DOHH2 (cell line): Measurements from ENCODE around the gene ADGRG2.
"Not testable (repeated sequence)": the region's sequence is repeated elsewhere in the genome, so short reads cannot be mapped to it uniquely, and the experiment has no call there.

Experiments used
- H3F3A ChIP-seq: fragments of 200-600 bp; sonication (generic), shearing (Covaris generic); 2 replicates; pipeline ENCODE4 v1.6.0; 2016; ENCODE audit warnings: antibody characterized with exemption, mild to moderate bottlenecking; ENCODE audit not compliant: control insufficient read depth, insufficient read depth
- H3K27ac ChIP-seq: fragments of 200-600 bp; sonication (generic); 2 replicates; pipeline ENCODE4 v1.5.1; 2014; ENCODE audit warnings: low read depth, mild to moderate bottlenecking, low read length, moderate library complexity
- H3K27me3 ChIP-seq: fragments of 200-600 bp; sonication (generic); 2 replicates; pipeline ENCODE4 v1.6.1; 2014; ENCODE audit warnings: mild to moderate bottlenecking, low read length, mixed read lengths; ENCODE audit not compliant: control insufficient read depth
- H3K36me3 ChIP-seq: fragments of 200-600 bp; sonication (generic); 2 replicates; pipeline ENCODE4 v1.6.1; 2014; ENCODE audit warnings: mild to moderate bottlenecking, low read length, moderate library complexity, mixed read lengths; ENCODE audit not compliant: control insufficient read depth
- H3K4me1 ChIP-seq: fragments of 200-600 bp; sonication (generic); 2 replicates; pipeline ENCODE4 v1.6.1; 2014; ENCODE audit warnings: mild to moderate bottlenecking, low read length, mixed read lengths; ENCODE audit not compliant: control insufficient read depth
- H3K4me2 ChIP-seq: fragments of 200-600 bp; sonication (generic); 2 replicates; pipeline ENCODE4 v1.6.0; 2014; ENCODE audit warnings: mild to moderate bottlenecking, low read length, moderate library complexity
- H3K4me3 ChIP-seq: fragments of 200-600 bp; sonication (generic); 2 replicates; pipeline ENCODE4 v1.5.1; 2014; ENCODE audit warnings: mild to moderate bottlenecking, low read length, mixed read lengths
- H3K79me2 ChIP-seq: fragments of 200-600 bp; sonication (generic); 2 replicates; pipeline ENCODE4 v1.6.1; 2014; ENCODE audit warnings: mild to moderate bottlenecking, low read length, mixed read lengths; ENCODE audit not compliant: control insufficient read depth
- H3K9me2 ChIP-seq: fragments of 200-600 bp; sonication (generic); replicated peaks from 2 replicates; pipeline ENCODE4 v1.6.1; 2014; ENCODE audit warnings: mild to moderate bottlenecking, low read length, mixed read lengths; ENCODE audit not compliant: control insufficient read depth
- H3K9me3 ChIP-seq: fragments of 200-600 bp; sonication (generic); 2 replicates; pipeline ENCODE4 v1.6.1; 2014; ENCODE audit warnings: antibody characterized with exemption, low read length, mixed read lengths; ENCODE audit not compliant: control insufficient read depth, insufficient read depth
- H4K20me1 ChIP-seq: fragments of 200-600 bp; sonication (generic); 2 replicates; pipeline ENCODE4 v1.6.0; 2014; ENCODE audit warnings: low read depth, mild to moderate bottlenecking, antibody characterized with exemption, low read length, moderate library complexity; ENCODE audit not compliant: control insufficient read depth, insufficient read depth
- EZH2phosphoT487 ChIP-seq: fragments of 200-600 bp; sonication (generic); IDR thresholded peaks from 2 replicates; pipeline ENCODE4 v1.6.1; 2017; ENCODE audit warnings: borderline replicate concordance, mild to moderate bottlenecking, antibody characterized with exemption, low read length, moderate library complexity, mixed read lengths
- TF ChIP-seq, protein P1 (sequence below): fragments of 200-600 bp; sonication (generic); IDR thresholded peaks from one replicate; pipeline ENCODE4 v1.5.1; 2014; ENCODE audit warnings: antibody characterized with exemption, mild to moderate bottlenecking, low read depth, low read length; ENCODE audit not compliant: poor library complexity, severe bottlenecking

The ADGRG2 gene

GRCh38 chrX:19019996-19020395, 102.3 kb downstream of the ADGRG2 start:
- H3K27ac ChIP-seq: no peak overlapping the region
- no peak overlapping the region for H3K4me3 ChIP-seq
- no peaks in the 10 kb centered on the region for H3F3A ChIP-seq
- H3K4me2 ChIP-seq: no peak overlapping the region
- no peaks in the 10 kb centered on the region for H3K4me1 ChIP-seq
- H3K9me2 ChIP-seq: no peaks in the 10 kb centered on the region
- H3K36me3 ChIP-seq: no peaks in the 10 kb centered on the region
- TF ChIP-seq, protein P1, sequence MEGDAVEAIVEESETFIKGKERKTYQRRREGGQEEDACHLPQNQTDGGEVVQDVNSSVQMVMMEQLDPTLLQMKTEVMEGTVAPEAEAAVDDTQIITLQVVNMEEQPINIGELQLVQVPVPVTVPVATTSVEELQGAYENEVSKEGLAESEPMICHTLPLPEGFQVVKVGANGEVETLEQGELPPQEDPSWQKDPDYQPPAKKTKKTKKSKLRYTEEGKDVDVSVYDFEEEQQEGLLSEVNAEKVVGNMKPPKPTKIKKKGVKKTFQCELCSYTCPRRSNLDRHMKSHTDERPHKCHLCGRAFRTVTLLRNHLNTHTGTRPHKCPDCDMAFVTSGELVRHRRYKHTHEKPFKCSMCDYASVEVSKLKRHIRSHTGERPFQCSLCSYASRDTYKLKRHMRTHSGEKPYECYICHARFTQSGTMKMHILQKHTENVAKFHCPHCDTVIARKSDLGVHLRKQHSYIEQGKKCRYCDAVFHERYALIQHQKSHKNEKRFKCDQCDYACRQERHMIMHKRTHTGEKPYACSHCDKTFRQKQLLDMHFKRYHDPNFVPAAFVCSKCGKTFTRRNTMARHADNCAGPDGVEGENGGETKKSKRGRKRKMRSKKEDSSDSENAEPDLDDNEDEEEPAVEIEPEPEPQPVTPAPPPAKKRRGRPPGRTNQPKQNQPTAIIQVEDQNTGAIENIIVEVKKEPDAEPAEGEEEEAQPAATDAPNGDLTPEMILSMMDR: no peak
- no peak for TF ChIP-seq EZH2phosphoT487
- H3K79me2 ChIP-seq: no peaks in the 10 kb centered on the region
- H3K9me3 ChIP-seq: no peaks in the 10 kb centered on the region
- no peaks in the 10 kb centered on the region for H4K20me1 ChIP-seq
- no peaks in the 10 kb centered on the region for H3K27me3 ChIP-seq

GRCh38 chrX:19017271-19017670, 105.0 kb downstream of the ADGRG2 start:
- TF ChIP-seq, protein P1: peak; percentile 55
- TF ChIP-seq EZH2phosphoT487: no peak
- Histone ChIP-seq H3K36me3 (no peaks in the 10 kb centered on the region), H4K20me1 (no peaks in the 10 kb centered on the region), H3K4me2 (no peak overlapping the region), H3K79me2 (no peaks in the 10 kb centered on the region), H3K27me3 (no peaks in the 10 kb centered on the region), H3K4me1 (no peaks in the 10 kb centered on the region), H3K4me3 (no peak overlapping the region), H3K27ac (no peak overlapping the region), H3K9me3 (no peaks in the 10 kb centered on the region), H3K9me2 (no peaks in the 10 kb centered on the region), H3F3A (no peaks in the 10 kb centered on the region)

GRCh38 chrX:19016614-19017013, 105.7 kb downstream of the ADGRG2 start:
- H4K20me1 ChIP-seq, H3K9me3 ChIP-seq, H3F3A ChIP-seq, H3K27ac ChIP-seq, H3K9me2 ChIP-seq, H3K4me1 ChIP-seq, H3K4me2 ChIP-seq, H3K36me3 ChIP-seq, H3K27me3 ChIP-seq, H3K4me3 ChIP-seq, H3K79me2 ChIP-seq: not testable (repeated sequence)

DNA sequence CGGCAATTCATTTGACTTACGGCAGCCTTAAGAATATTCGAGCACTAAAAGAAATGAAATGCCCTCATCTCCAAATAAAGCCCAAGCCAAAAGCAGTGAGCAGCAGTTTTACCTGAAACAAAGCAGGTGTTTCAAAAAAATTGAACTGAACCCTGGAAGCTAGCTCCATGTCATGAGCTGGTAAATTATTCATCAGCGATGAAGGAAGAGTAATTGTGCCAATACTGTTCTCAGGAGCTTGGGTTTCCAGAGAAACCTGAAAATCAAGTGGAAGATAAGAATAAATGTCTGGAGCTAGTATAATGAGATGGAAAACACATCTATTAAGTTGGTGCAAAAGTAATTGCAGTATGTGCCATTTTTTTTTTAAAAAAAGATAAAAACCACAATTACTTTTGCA, 114.4 kb downstream of the ADGRG2 start:
- no peaks in the 10 kb centered on the region for H3K4me1 ChIP-seq
- H3K9me3 ChIP-seq: no peaks in the 10 kb centered on the region
- H3K4me2 ChIP-seq: no peak overlapping the region
- H3K4me3 ChIP-seq: no peak overlapping the region
- no peaks in the 10 kb centered on the region for H3F3A ChIP-seq
- no peaks in the 10 kb centered on the region for H4K20me1 ChIP-seq
- H3K27ac ChIP-seq: no peak overlapping the region
- no peaks in the 10 kb centered on the region for H3K79me2 ChIP-seq
- H3K27me3 ChIP-seq: no peaks in the 10 kb centered on the region
- TF ChIP-seq, protein P1: no peak
- no peak for TF ChIP-seq EZH2phosphoT487
- no peaks in the 10 kb centered on the region for H3K36me3 ChIP-seq
- H3K9me2 ChIP-seq: no peaks in the 10 kb centered on the region
